H1 (cell line): Measurements from ENCODE around the gene ZBTB20. TPM values are rescaled to one million over a fixed set of nuclear protein-coding genes. Genes with fewer than 3 reads are reported as not detected.

ENCODE experiments used
- CTCF ChIA-PET: fragments of 300-600 bp; sonication (Branson Sonifier 250); formaldehyde crosslinking; loops from one replicate; lab custom pipeline; 2021; ENCODE audit not compliant: partially characterized antibody; lab: Charles Lee
- POLR2A ChIA-PET: fragments of 300-600 bp; sonication (Branson Sonifier 250); formaldehyde crosslinking; loops from one replicate; lab custom pipeline; 2021; ENCODE audit warnings: inconsistent platforms; ENCODE audit not compliant: partially characterized antibody; lab: Charles Lee
- DNase-seq, 2 experiments: peaks; one replicate each; pipeline versions ENCODE4 v3.0.0 to v3.0.0-alpha.2; 2010 to 2022; ENCODE audit warnings: low spot score in 2 of 2, low read depth in 1 of 2, mixed read lengths in 1 of 2
- FAIRE-seq: peaks from 2 replicates; lab custom pipeline; 2011; peaks lifted over from hg19 to GRCh38; lab: Jason Lieb, UNC
- H2AFZ ChIP-seq: 2 replicates; pipeline ENCODE4 v1.8.1; 2012; ENCODE audit warnings: low read length, inconsistent platforms
- H2AK5ac ChIP-seq: 2 replicates; pipeline ENCODE4 v1.6.1; 2013; ENCODE audit warnings: low read depth, low read length
- H2BK120ac ChIP-seq: replicated peaks from 2 replicates; pipeline ENCODE3; 2013; ENCODE audit warnings: low read depth, low read length, inconsistent platforms
- H2BK12ac ChIP-seq: 2 replicates; pipeline ENCODE4 v1.6.1; 2013; ENCODE audit warnings: low read depth, low read length
- H2BK15ac ChIP-seq: 2 replicates; pipeline ENCODE4 v1.6.1; 2013; ENCODE audit warnings: low read length
- H2BK20ac ChIP-seq: 2 replicates; pipeline ENCODE4 v1.6.1; 2013; ENCODE audit warnings: low read length
- H2BK5ac ChIP-seq: 2 replicates; pipeline ENCODE4 v1.6.1; 2013; ENCODE audit warnings: low read depth, low read length
- H3K14ac ChIP-seq: 2 replicates; pipeline ENCODE4 v1.6.1; 2013; ENCODE audit warnings: inconsistent platforms; ENCODE audit not compliant: insufficient read length
- H3K18ac ChIP-seq: 2 replicates; pipeline ENCODE4 v1.6.1; 2013; ENCODE audit warnings: low read length; ENCODE audit errors: extremely low read depth
- H3K23ac ChIP-seq: 2 replicates; pipeline ENCODE4 v1.6.1; 2013; ENCODE audit warnings: inconsistent platforms; ENCODE audit not compliant: insufficient read length
- H3K23me2 ChIP-seq: 2 replicates; pipeline ENCODE4 v1.6.1; 2013; ENCODE audit warnings: low read depth, low read length
- H3K27ac ChIP-seq: 2 replicates; pipeline ENCODE4 v1.6.1; 2011; ENCODE audit warnings: low read depth, low read length, inconsistent platforms
- H3K27me3 ChIP-seq, 4 experiments: replicated peaks in 1 of 4; 1 replicate in 1 of 4; 2 replicates in 3 of 4; pipeline versions ENCODE4 v1.6.1 to v1.8.1; 2011 to 2013; ENCODE audit warnings: low read length in 3 of 4, mild to moderate bottlenecking in 3 of 4, inconsistent platforms in 2 of 4, mixed read lengths in 2 of 4, moderate library complexity in 1 of 4; ENCODE audit not compliant: control insufficient read depth in 3 of 4, insufficient read depth in 3 of 4; ENCODE audit errors: extremely low read depth in 1 of 4
- H3K36me3 ChIP-seq, 4 experiments: 2 replicates each; pipeline versions ENCODE4 v1.6.1 to v1.8.1; 2011 to 2013; ENCODE audit warnings: mild to moderate bottlenecking in 4 of 4, low read length in 3 of 4, moderate library complexity in 2 of 4, control low read depth in 1 of 4, inconsistent platforms in 1 of 4; ENCODE audit not compliant: insufficient read depth in 4 of 4, control insufficient read depth in 2 of 4
- H3K4ac ChIP-seq: replicated peaks from 2 replicates; pipeline ENCODE3; 2013; ENCODE audit warnings: low read length, low read depth, mixed read lengths, inconsistent platforms; ENCODE audit not compliant: insufficient read length
- H3K4me1 ChIP-seq, 4 experiments: replicated peaks in 1 of 4; 1 replicate in 1 of 4; 2 replicates in 3 of 4; pipeline versions ENCODE4 v1.6.1 to v1.8.1; 2011 to 2013; ENCODE audit warnings: low read length in 3 of 4, inconsistent platforms in 2 of 4, mixed read lengths in 1 of 4; ENCODE audit not compliant: insufficient read depth in 4 of 4, control insufficient read depth in 3 of 4
- H3K4me2 ChIP-seq, 2 experiments: 2 replicates each; pipeline versions ENCODE4 v1.6.1 to v1.8.1; 2011 to 2013; ENCODE audit warnings: low read depth in 2 of 2, low read length in 2 of 2, control low read depth in 1 of 2, inconsistent platforms in 1 of 2, mild to moderate bottlenecking in 1 of 2; ENCODE audit not compliant: insufficient read depth in 1 of 2
- H3K4me3 ChIP-seq, 4 experiments: fragments of 200-600, 300-600 bp in 1 of 4; sonication (generic), shearing (Covaris generic), sonication (Bioruptor Twin) in 1 of 4; 2 replicates each; pipeline versions ENCODE4 v1.5.1 to v1.8.1; 2011 to 2016; ENCODE audit warnings: low read length in 4 of 4, low read depth in 3 of 4, control low read depth in 2 of 4, inconsistent platforms in 2 of 4, mild to moderate bottlenecking in 2 of 4, mixed read lengths in 1 of 4, moderate library complexity in 1 of 4; ENCODE audit not compliant: insufficient read depth in 2 of 4; ENCODE audit errors: extremely low read depth in 1 of 4
- H3K56ac ChIP-seq: replicated peaks from 2 replicates; pipeline ENCODE3; 2013; ENCODE audit warnings: low read depth, mild to moderate bottlenecking, mixed read lengths, low read length, inconsistent platforms; ENCODE audit not compliant: insufficient read length
- H3K79me1 ChIP-seq: 2 replicates; pipeline ENCODE4 v1.6.1; 2013; ENCODE audit warnings: low read depth, low read length, control low read depth
- H3K79me2 ChIP-seq, 2 experiments: 2 replicates each; pipeline versions ENCODE4 v1.6.1 to v1.8.1; 2012 to 2013; ENCODE audit warnings: low read length in 2 of 2, mild to moderate bottlenecking in 2 of 2, inconsistent platforms in 1 of 2; ENCODE audit not compliant: insufficient read depth in 2 of 2, control insufficient read depth in 1 of 2
- H3K9ac ChIP-seq, 4 experiments: replicated peaks in 1 of 4; 1 replicate in 1 of 4; 2 replicates in 3 of 4; pipeline versions ENCODE4 v1.6.1 to v1.8.1; 2011 to 2013; ENCODE audit warnings: low read depth in 3 of 4, low read length in 3 of 4, control low read depth in 2 of 4, mild to moderate bottlenecking in 2 of 4, moderate library complexity in 2 of 4, inconsistent platforms in 1 of 4; ENCODE audit errors: extremely low read depth in 1 of 4
- H3K9me3 ChIP-seq, 2 experiments: 2 replicates each; pipeline versions ENCODE4 v1.6.1 to v1.8.1; 2012 to 2013; ENCODE audit warnings: mild to moderate bottlenecking in 2 of 2, moderate library complexity in 2 of 2, control low read depth in 1 of 2, inconsistent platforms in 1 of 2, low read depth in 1 of 2, low read length in 1 of 2, mixed read lengths in 1 of 2; ENCODE audit not compliant: insufficient read depth in 2 of 2
- H4K20me1 ChIP-seq, 2 experiments: replicated peaks in 1 of 2; 2 replicates each; pipeline versions ENCODE3 to v1.8.1; 2011 to 2013; ENCODE audit warnings: inconsistent platforms in 2 of 2, low read length in 2 of 2, mild to moderate bottlenecking in 1 of 2; ENCODE audit not compliant: insufficient read depth in 2 of 2, control insufficient read depth in 1 of 2
- H4K5ac ChIP-seq: 2 replicates; pipeline ENCODE4 v1.6.1; 2013; ENCODE audit warnings: low read length, low read depth, mixed read lengths, inconsistent platforms; ENCODE audit not compliant: insufficient read length
- H4K8ac ChIP-seq: 2 replicates; pipeline ENCODE4 v1.8.0; 2013; ENCODE audit warnings: mild to moderate bottlenecking, moderate library complexity, low read length, inconsistent platforms; ENCODE audit not compliant: insufficient read depth; ENCODE audit errors: extremely low read depth
- H4K91ac ChIP-seq: replicated peaks from 2 replicates; pipeline ENCODE3; 2013; ENCODE audit warnings: low read length, mixed read lengths, inconsistent platforms; ENCODE audit not compliant: insufficient read length
- ATF3 ChIP-seq: IDR thresholded peaks from 2 replicates; pipeline ENCODE4 v1.6.1; 2011; ENCODE audit warnings: low read depth, mild to moderate bottlenecking, low read length; ENCODE audit not compliant: insufficient read depth
- CREB1 ChIP-seq: IDR thresholded peaks from 2 replicates; pipeline ENCODE4 v1.6.1; 2012; ENCODE audit warnings: inconsistent platforms
- EP300 ChIP-seq, 2 experiments: IDR thresholded peaks; 1 replicate in 1 of 2; 2 replicates in 1 of 2; pipeline ENCODE4 v1.6.1; 2011 to 2012; ENCODE audit warnings: low read depth in 2 of 2, low read length in 2 of 2, mild to moderate bottlenecking in 2 of 2, borderline replicate concordance in 1 of 2, inconsistent platforms in 1 of 2, moderate library complexity in 1 of 2
- GABPA ChIP-seq: IDR thresholded peaks from 2 replicates; pipeline ENCODE4 v1.6.1; 2011; ENCODE audit warnings: mild to moderate bottlenecking, low read length, moderate library complexity, borderline replicate concordance; ENCODE audit not compliant: insufficient read depth
- KDM5A ChIP-seq: fragments of 200-600 bp; IDR thresholded peaks from 2 replicates; pipeline ENCODE4 v1.7.1; 2012; ENCODE audit warnings: mild to moderate bottlenecking, low read length, inconsistent platforms, mixed read lengths
- MAX ChIP-seq: IDR thresholded peaks from 2 replicates; pipeline ENCODE4 v1.6.1; 2012; ENCODE audit warnings: inconsistent platforms
- PHF8 ChIP-seq: fragments of 200-600 bp; sonication (generic); conservative IDR thresholded peaks from 2 replicates; pipeline ENCODE4 v1.7.1; 2012; ENCODE audit warnings: low read depth, mild to moderate bottlenecking, inconsistent platforms, low read length, moderate library complexity
- RFX5 ChIP-seq: IDR thresholded peaks from 2 replicates; pipeline ENCODE4 v1.6.1; 2011; ENCODE audit warnings: low read depth, low read length, improper control_type of control experiment, borderline replicate concordance
- RXRA ChIP-seq: IDR thresholded peaks from 2 replicates; pipeline ENCODE4 v1.6.1; 2011; ENCODE audit warnings: low read depth, mild to moderate bottlenecking, low read length, moderate library complexity; ENCODE audit not compliant: insufficient read depth
- TCF12 ChIP-seq: IDR thresholded peaks from 2 replicates; pipeline ENCODE4 v1.6.1; 2011; ENCODE audit warnings: low read depth, mild to moderate bottlenecking, low read length
- ZNF274 ChIP-seq: IDR thresholded peaks from 2 replicates; pipeline ENCODE4 v1.7.0; 2012; ENCODE audit warnings: low read length, borderline replicate concordance; ENCODE audit errors: extremely low read depth
- WGBS, 2 experiments: shearing (Covaris generic) in 1 of 2; methylation state at CpG; one replicate each; pipeline versions ENCODE4 v1.1.6 to v1.1.7; 2013 to 2015; ENCODE audit warnings: low lambda C conversion rate in 2 of 2, mixed read lengths in 2 of 2, inconsistent platforms in 1 of 2, low coverage in 1 of 2, missing lambda C conversion rate in 1 of 2; ENCODE audit not compliant: insufficient replicate concordance in 2 of 2, insufficient coverage in 1 of 2, insufficient read length in 1 of 2; ENCODE audit errors: extremely low coverage in 1 of 2, missing lambda C conversion rate in 1 of 2; 5-methylcytosine and 5-hydroxymethylcytosine counted together
- polyA plus RNA-seq, 7 experiments: library from polyadenylated mRNA; depleted of rRNA in 3 of 7; stranded (reverse) in 5 of 7; unstranded in 2 of 7; fragments of >200 nt in 5 of 7; fragments of 200-250 nt in 2 of 7; gene quantifications; 1 replicate in 5 of 7; 2 replicates in 1 of 7; 4 replicates in 1 of 7; pipeline versions ENCODE4 v1.2.1 to v1.2.3, GENCODE V29; 2011 to 2013; ENCODE audit warnings: missing spikeins in 2 of 7, mixed read lengths in 2 of 7
- total RNA-seq: library from RNA; stranded (reverse); fragmentation: NEBNext Ultra II Directional; extraction: Animal tissue kit (Norgen Biotek cat#: 25700); gene quantifications from 2 replicates; pipeline ENCODE4 v1.2.1, GENCODE V29; 2021

Gene ZBTB20
- total and polyA plus RNA-seq, 2 of the 8 experiments (the other 6 are each of a cell fraction or from before 2014, with no cell fraction given): 0.35 to 1.3 TPM

- Histone ChIP-seq H3K9me3 (no peaks in the 10 kb centered on the region; a peak in 1 of 4 replicates), H3K23me2 (no peaks in the 10 kb centered on the region), H4K5ac (no peak overlapping the region), H2BK15ac (no peak overlapping the region), H3K79me1 (no peaks in the 10 kb centered on the region), H3K4me1 (peaks cover 0 to 4% (median 0%) of the 10 kb centered on the region in 4 experiments; a peak in 2 of 7 replicates), H3K4ac (no peak overlapping the region), H2AK5ac (no peak overlapping the region), H3K18ac (no peak overlapping the region), H3K23ac (no peak overlapping the region), H3K14ac (no peak overlapping the region), H2BK20ac (no peak overlapping the region), H4K20me1 (no peaks in the 10 kb centered on the region), H2AFZ (no peak overlapping the region), H2BK5ac (no peak overlapping the region)
- POLR2A ChIA-PET: no interaction called here
- no peak for DNase-seq
- TF ChIP-seq RFX5: no peak
- TF ChIP-seq EP300 (IDR thresholded peaks at IDR 0.05; ENCODE audit: borderline replicate concordance in 1 of 2, low read depth in 2 of 2, low read length in 2 of 2): no peak
- TF ChIP-seq ATF3: no peak
- no peak for TF ChIP-seq KDM5A
- no peak for TF ChIP-seq ZNF274
- TF ChIP-seq RXRA: no peak
- no peak for TF ChIP-seq GABPA
- TF ChIP-seq CREB1: no peak
- no peak for TF ChIP-seq TCF12
- no peak for TF ChIP-seq MAX
- TF ChIP-seq PHF8: no peak
- TF ChIP-seq, all 59 proteins: peak for 0
- CTCF ChIA-PET: interaction anchor here (1.2 to 2.6 kb wide), 6 partner anchors 8 to 65 kb away, joined by 3 to 13 read pairs (median 6); no protein-coding TSS in a partner anchor
- Histone ChIP-seq H3K4me2 (no peak overlapping the region; a peak in 1 of 4 replicates), H3K79me2 (no peaks in the 10 kb centered on the region), H3K27me3 (no peaks in the 10 kb centered on the region), H4K8ac (no peak overlapping the region), H3K56ac (no peak overlapping the region), H2BK12ac (no peak overlapping the region), H3K27ac (no peak overlapping the region), H3K9ac (no peak overlapping the region), H3K4me3 (no peak overlapping the region), H2BK120ac (no peak overlapping the region), H4K91ac (no peak overlapping the region), H3K36me3 (no peaks in the 10 kb centered on the region; a peak in 1 of 8 replicates)
- WGBS, 2 experiments: 85% methylated on average over 2 of the region's 2 CpGs; no CpG with 5 or more reads in 1 of the 2 experiments
- no peak for FAIRE-seq
Measured at GRCh38 chr3:115100806-115101205, 46.3 kb downstream of the ZBTB20 start.
